GM19468 (cell line): Measurements from ENCODE around the gene ITPR2.

Source experiments
- ATAC-seq: cut with Tn5 transposase; IDR thresholded peaks from one replicate; pipeline ENCODE4 v1.9.1; 2021; ENCODE audit warnings: mild to moderate bottlenecking, moderate library complexity, moderate number of reproducible peaks; ENCODE audit not compliant: unreplicated experiment; ENCODE audit errors: extremely low read depth

Gene ITPR2

DNA sequence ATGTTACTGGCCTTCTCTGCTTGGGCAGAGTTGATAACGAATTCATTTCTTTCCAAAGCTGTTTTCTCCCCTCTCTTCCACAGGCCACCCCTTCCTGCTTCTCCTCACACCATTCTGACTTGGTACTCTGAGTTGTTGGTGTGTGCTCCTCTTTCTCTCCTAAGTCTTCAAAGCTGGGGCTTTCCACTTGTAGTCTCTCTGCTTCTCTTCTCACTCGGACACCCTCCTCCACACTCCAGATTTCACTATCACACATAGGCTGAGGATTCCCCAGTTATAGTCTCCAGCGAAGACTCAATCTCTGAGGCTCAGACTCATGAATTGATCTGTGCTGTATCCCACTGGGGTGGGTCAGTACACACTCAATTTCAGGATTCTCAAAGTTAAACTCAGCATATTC is 436.6 kb downstream of the ITPR2 start:
- no peak for ATAC-seq

DNA sequence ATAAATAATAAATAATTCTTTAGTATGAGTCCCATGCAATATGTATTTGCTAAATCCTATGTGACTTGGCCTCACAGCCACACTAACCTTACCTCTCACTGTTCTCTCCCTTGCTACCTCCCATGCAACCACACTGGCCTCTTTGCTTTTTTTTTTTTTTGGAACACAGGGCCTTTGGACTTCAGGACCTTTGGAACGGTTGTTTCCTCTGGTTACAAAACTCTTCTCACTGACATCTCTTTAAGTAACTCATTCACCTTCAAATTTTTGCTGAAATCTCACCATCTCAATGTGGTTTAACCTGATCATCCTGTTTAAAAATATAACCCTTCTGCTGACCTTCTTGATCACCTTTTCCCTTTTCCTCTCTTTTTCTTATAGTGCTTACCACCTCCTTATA is 443.7 kb downstream of the ITPR2 start:
- no peak for ATAC-seq

DNA sequence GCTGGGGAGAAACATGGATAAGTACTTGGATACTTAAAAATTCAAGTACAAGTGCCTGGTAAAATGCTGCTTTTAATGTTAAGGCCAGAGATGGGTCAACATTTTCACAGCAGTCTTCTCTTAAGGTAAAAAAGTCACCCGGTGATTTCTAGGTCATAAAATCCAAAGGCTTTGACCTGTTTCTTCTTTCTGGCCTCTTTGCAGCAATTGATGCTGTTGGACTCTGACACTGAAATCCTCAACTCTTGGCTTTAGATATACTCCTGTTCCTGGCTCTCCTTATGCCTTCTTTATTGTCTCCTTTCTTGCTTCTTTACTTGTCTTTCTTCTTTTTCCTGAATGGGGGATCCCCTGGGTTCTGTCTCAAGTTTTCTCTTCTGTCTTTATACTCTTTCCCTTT is 448.5 kb downstream of the ITPR2 start:
- no peak for ATAC-seq

DNA sequence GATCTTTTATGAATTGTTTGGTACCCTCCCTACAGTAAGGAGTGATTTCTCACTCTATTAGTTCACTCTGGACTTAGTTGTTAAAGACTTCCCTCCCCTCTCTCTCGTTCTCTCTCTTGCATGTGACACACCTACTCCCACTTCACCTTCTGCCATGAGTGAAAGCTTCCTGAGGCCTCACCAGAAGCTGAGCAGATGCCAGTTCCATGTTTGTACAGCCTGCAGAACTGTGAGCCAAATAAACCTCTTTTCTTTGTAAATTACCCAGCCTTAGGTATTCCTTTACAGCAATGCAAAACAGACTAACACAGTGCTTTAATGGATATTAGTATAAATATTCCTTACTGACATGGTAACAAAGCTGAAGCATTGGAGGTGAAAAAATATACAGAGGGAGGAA is 450.0 kb downstream of the ITPR2 start:
- no peak for ATAC-seq

DNA sequence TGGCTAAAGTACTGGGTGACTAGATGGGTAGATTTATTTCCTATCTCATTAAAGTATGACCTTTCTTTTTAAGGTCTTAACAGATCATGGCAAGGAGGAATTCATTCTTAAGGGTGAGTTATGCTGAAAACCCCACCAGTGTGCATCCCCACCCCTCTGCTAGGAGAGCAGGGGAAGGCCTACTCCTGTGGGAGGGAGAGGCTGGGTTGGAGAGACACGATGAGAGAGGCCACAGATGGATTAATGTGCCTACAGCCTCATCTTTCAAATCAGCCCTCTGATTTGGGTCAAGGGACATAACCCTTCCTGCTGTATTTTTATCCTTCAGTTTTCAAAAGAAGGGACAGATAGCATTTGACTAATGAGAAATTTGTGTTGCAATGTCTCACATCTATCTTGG is 452.1 kb downstream of the ITPR2 start:
- no peak for ATAC-seq

DNA sequence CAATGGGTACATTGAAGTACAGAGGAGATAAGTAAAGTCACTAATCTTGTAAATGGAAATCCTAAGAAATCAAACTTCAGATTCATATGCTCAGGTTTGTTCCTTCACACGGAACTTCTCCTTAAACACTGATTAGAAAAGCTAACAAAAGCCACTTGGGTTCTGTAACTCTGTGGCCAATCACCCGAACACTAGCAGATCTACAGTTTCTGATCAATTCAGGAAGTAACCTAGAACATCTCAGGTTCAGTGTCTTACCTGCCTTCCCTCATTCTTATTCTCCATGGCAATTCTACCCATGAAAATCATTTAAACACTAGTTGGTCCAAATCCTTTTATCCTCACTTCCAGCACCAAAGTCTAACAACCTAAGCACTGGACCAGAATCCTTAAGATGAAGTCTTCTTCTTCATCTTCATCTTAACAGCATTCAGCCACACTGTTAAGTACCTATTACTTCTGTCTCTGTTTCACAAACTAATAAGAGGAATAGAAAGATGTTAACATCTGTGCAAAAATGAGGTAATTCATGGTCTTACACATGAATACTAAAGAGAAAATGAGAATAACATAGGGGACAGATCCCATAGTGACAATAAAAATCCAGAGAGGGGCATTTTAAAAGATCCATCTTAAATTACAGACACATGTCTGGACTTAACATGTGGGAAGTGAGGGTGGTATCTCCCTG is 453.1 kb downstream of the ITPR2 start:
- no peak for ATAC-seq

DNA sequence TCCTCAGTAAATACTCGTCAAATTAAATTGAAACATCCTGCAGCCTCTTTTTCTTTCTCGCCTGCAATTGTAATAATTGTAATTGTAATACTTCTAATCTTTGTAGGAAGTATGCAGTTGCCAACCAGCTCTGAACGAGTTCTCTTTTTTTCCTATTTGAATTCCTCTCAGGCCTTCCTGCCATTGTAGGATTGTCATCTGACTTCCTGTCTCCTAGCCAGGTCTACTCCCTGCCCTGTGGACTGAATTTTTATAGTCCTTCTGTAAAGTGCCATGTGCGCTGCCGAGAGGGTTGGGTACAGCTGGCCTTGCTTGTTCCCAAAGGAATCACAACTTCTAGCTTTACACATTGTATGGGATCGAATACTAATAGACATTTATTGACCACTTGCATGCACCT is 454.3 kb downstream of the ITPR2 start:
- no peak for ATAC-seq

DNA sequence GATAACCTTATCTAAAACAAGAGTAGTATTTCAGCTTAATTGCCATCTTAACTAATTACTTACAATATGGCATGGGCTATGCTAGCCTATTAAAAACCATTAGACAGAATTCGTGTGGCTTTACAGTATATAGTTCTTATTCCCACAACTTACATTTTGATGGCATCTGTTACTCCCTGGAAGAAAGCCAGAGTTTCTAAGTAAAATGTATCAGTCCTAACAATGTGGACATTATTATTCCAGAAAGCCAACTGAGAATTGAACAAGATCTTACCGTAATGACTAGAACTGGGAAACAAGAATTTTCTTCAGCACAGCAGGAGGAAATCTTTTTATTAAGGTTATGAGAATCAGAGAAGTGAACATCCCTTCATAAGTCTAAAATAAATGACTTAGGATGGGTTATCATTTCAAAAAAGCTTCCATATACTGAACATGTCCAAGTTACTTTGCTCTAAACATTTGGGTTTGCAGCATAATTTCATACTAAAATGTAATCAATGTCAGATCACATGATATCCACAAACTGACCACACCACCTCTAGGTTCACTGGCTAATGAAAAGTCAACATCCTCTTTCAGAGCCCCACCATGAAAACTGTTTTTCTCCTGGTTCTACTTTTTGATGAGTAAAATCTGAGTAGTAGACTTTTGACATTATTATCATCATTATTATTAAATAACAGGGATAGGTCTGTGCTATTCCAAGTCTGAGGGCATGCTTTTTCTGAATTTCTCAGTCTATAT is 457.9 kb downstream of the ITPR2 start:
- ATAC-seq = no peak

DNA sequence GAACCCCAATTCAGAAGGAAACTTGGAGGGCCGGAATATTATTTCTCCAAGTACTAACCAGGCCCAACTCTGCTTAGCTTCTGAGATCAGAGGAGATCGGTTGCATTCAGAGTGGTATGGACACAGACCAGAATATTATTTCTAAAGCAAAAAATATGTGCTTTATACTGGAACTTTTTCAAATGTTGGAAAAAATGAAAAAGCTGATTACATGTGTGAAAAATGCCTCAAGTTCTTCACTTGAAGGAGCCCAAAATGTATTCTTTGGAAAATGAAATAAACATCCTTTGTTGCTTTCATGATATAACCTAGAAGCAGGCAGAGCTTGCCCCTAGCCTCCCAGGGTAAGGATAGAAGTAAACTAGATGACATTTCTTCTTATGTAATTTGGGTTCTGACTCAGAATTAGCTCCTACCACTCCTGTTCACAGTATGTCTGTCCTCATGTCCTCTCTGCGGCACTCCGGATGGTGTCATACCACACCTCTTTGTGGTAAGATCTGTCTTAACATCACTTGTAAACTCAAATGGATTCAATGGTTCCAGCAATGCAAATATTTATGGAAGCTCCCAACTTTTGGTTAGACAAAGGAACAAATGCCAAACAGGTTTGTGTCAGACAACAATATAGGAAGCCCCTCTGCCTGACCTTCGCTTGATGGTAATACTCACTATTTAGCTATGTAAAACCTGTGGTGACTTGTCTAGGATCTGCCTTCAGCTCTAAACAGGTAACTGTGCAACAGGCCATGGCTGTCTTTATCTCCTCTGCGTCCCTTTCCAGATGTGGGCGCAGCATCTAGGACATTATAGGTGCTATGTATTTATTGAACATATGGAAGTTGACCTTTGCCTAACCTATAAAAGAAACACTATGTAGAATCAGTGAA is 459.1 kb downstream of the ITPR2 start:
- no peak for ATAC-seq

DNA sequence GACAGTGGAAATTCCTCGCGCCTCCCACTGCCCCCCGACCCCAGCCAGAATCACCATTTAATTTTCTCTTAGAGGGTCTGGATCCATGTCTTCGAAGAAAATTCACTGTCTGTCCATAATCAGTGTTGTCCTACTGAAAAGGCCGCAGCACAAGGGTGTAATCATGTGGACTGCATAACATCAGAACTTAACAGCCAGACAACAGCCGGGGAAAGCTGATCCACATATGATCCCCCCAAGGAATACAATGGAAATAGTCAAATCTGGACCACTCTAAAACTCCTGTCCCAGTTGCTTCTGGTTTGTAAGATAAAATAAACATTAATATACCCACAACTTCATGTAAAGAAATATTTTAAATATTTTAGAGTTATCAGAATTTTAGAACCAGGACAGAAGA is 460.1 kb downstream of the ITPR2 start:
- ATAC-seq = no peak

DNA sequence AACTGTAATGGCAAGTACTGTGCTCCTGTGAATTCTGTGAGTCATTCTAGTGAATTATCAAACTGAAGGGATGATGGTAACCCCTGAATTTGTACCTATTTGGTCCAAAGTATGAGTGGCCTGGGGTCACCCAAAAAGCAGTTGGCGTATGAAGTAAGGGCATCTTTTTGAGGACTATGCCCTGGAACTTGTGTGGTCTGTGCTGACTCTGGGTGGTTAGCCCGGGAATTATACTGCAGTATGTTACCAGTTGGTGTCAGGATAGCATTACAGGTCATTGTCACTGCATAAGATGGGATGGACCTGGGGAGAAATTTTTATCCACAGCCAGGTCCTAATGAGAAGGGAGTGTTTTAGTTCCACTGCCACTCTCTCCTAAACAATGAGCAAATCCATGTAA is 462.9 kb downstream of the ITPR2 start:
- ATAC-seq = no peak

DNA sequence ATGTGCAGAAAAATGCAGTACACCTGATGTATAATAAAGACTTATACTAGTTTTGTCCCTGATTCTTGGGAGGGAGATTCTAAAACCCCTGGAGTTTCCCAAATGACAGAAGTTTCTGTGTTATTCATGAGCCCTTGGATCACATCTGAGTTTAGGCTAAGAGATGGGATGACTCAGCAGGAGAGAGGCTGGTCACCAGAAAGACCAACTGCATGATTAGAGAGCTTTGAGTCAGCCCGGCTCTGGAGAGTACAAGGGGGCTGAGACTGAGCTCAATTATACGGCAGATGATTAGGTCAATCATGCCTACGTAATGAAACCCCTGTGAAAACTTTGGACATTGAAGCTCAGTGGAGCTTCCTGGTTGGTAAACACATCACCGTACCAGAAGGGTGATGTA is 463.4 kb downstream of the ITPR2 start:
- no peak for ATAC-seq

DNA sequence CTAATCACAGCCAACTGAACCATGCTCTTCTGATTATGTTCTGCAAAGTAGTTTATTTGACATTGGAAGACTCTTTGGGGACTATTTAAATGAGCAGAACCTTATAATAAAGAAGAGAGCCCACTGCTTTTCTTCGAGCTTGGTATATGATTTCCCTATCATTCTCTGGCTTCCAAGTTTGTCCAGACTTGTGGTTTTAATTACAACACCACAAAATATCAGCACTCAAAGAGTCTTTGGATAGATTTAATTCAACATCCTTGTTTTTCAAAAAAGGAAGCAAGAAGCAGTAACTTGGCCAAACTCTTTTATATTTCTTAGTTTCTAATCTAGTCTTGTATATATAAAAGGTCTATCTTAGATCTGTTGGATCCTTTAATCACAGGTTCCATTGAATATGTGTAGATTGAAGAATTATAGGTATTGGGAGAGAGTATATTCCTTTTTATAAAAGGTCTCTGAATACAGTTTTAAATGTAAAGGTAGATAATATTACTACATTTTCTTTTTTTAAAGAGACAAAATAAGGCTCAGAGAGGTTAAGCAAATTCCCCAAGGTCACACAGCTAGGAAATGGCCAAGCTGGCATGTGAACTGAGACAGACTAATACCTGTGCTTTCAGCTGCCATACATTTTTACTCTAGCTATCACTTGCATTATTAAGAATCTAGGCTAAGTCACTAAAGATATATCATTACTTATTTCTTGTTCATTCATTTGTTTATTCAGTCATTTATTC is 464.8 kb downstream of the ITPR2 start:
- ATAC-seq = no peak

DNA sequence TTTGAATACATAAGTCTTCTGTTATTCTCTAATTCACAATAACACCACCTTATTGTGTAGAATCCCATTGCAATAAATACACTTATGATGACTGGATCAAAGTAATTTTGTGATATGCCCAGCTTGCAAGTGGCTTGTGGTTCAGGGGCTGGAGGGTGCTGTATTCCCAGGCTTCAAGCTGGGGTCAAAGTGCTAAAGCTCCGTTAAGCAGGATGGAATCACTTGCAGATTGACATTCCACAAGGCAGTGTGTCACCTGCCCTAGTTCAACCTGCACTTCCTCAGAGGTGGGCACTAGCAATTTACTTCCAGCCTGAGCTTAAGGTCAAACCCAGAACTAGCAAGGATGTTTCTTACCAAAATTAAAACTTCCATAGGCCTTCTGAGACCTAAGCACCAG is 471.0 kb downstream of the ITPR2 start:
- ATAC-seq = no peak

DNA sequence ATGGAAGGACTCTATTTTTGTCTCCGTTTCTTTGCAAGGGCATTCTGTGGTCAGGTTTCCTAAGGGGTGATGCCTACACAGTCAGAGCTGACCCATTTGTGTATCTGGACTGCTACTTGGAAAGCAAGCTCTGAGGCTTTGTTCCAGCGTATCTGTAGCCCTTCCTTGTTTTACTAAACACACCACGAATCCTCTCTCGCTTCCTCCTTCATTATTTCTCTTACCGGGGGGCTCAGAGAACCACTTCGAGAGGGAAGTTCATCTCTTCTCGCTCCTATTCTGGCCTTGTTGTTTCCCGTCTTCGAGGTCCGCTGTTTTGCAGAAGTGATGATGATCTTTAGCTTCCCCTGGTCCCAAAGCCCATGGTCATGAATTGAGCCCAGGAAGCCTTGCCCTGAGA is 472.9 kb downstream of the ITPR2 start:
- no peak for ATAC-seq

DNA sequence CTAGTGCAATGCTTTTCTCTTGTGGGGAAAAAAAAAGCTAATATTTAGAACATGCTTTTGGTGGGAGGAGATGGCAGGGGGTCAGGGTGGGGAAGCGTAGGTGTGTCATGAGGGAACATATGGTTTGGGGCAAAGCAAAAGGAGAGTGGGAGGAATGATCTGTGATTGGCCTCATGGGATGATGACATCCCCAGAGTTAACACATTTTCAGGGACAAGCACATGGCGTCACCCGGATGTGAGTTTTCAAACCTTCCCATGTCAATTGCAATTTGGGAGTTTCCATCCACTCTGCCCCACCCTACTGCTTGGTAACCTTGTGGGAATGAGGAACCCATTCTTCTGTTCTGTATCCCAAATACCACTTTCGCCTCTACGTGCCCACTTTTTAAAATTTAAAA is 473.4 kb downstream of the ITPR2 start:
- no peak for ATAC-seq

DNA sequence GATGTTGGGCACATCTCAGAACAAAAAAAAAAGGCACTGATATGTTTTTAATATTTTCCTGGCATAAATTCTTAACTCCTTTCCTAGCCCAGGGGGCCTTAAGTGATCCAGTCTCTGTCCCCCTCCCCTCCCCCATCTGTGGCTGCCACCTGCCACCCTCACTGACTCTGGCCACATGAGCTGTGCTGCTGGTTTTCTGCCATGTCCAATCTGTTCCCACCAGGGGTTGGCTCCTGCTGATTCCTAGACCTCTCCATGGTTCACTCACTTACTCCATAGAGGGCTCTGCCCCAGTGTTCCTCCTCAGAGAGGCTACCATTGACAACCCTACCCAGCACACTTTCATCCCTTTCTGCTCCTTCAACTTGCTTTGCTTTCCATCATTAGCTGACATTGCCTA is 474.3 kb downstream of the ITPR2 start:
- no peak for ATAC-seq

DNA sequence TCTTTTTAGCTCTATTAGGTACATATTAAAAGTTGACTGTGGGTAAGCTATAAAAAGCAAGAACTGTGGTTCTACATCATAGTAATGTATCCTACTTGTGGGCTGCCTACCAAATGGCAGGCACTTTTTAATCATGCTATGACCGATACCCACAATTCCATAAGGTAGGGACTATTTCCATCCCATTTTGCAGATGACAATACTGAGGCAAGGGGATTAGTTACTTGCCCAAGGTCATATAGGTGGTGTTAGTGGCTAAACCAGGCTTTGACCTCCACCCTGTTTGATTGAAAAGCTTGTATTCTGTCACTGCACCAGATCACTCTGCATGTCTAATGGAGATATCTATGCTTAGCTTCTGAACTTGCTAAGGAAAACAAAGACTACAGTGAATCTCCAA is 485.7 kb downstream of the ITPR2 start:
- ATAC-seq = no peak

DNA sequence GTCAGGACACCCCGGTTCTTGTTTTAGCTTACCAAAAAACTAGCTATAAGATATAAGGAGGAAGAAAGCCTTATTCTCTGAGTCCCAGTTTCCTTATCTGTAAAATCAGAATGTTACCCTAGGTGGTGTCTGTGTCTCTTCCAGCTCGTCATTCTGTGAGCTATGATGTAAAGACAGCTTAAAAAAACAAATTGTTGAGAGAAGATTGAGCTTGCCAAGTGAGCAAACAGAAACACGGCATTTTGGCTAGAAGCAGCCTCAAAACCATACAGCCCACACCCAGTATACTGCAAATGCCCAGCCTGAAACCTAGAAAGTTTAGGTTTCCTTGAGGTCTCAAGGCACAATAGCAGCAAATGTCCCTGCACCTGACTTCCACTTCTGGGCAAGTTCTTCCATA is 486.3 kb downstream of the ITPR2 start:
- no peak for ATAC-seq

DNA sequence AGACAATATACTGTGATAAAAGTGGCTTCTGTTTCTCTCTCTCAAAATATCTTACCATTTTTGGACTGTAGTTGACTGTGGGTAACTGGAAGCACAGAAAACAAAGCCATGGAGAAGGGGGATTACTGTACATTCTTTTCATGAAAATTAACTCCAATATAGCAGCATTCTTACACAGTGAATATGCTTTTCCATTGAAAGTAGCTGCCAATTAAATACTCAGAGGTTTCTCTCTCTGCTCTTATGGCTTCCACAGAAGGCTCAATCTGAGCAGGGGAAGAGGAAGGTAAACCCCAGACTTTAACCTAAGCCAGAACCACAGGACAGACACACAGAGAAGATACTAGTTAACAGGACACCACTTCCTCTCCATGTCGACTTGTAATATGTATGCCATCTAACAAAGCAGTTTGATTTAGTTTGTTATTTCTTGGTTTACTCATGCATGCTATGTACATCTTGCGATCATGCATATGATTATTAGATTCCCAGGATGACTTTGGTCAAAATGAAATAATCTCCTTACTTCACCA is 487.5 kb downstream of the ITPR2 start:
- ATAC-seq = no peak
